Left lobe of liver (tissue), 2 donors: ENCODE measurements around the gene MARK2. TPM values are rescaled to one million over a fixed set of nuclear protein-coding genes. Genes with fewer than 3 reads are reported as not detected.
"Not testable (repeated sequence)": the region's sequence is repeated elsewhere in the genome, so short reads cannot be mapped to it uniquely, and the experiment has no call there.

ENCODE experiments used
- ATAC-seq: fragments of 200-7000 bp; cut with Tn5 transposase; one replicate; pipeline ENCODE4 v1.9.1; 2020; ENCODE audit warnings: mild to moderate bottlenecking, moderate library complexity
- DNase-seq: peaks from one replicate; pipeline ENCODE4 v3.0.0-alpha.2; 2020; ENCODE audit warnings: low spot score
- total RNA-seq: library from RNA; stranded (reverse); gene quantifications from one replicate; pipeline ENCODE4 v1.2.1, GENCODE V29; 2021
- donor health status: DM: no; HTN: no; CAD: no; lungs with moderate emphysema.
- donor health status: DM: no; HTN: yes; CAD: no.

MARK2 gene
- total RNA-seq, 1 donor from 2014 or later: 13.0 TPM

GRCh38 chr11:63850920-63851319 is 12.0 kb downstream of the MARK2 start:
- no peak for ATAC-seq
- DNase-seq: no peak

GRCh38 chr11:63851364-63851763 is 12.5 kb downstream of the MARK2 start:
- ATAC-seq: no peak

GRCh38 chr11:63853476-63853875 is 14.6 kb downstream of the MARK2 start:
- DNase-seq (no peak), ATAC-seq (no peak)

More at GRCh38 chr11:63851364-63851763, 12.5 kb downstream of the MARK2 start:
- DNase-seq: no peak

GRCh38 chr11:63854696-63855095 is 15.8 kb downstream of the MARK2 start:
- ATAC-seq: no peak
- no peak for DNase-seq

GRCh38 chr11:63855975-63856374 is 17.1 kb downstream of the MARK2 start:
- peak; percentile 55 for ATAC-seq
- DNase-seq: no peak

- ATAC-seq (peak; percentile 18), DNase-seq (no peak)
Measured at GRCh38 chr11:63858628-63859550, 20.0 kb downstream of the MARK2 start.

- DNase-seq: peak; percentile 77
- ATAC-seq: peak; percentile 97
Measured at GRCh38 chr11:63862923-63863322, 24.0 kb downstream of the MARK2 start.

GRCh38 chr11:63863620-63864019 is 24.7 kb downstream of the MARK2 start:
- ATAC-seq: not testable (repeated sequence)

GRCh38 chr11:63866211-63866610 is 27.3 kb downstream of the MARK2 start:
- ATAC-seq: no peak

More at GRCh38 chr11:63863620-63864019, 24.7 kb downstream of the MARK2 start:
- not testable (repeated sequence) for DNase-seq

GRCh38 chr11:63867511-63867910 is 28.6 kb downstream of the MARK2 start:
- DNase-seq: no peak
- no peak for ATAC-seq

More at GRCh38 chr11:63866211-63866610, 27.3 kb downstream of the MARK2 start:
- DNase-seq: peak; percentile 58

GRCh38 chr11:63868399-63869064 is 29.6 kb downstream of the MARK2 start:
- no peak for DNase-seq
- ATAC-seq: no peak

GRCh38 chr11:63869171-63869591 is 30.3 kb downstream of the MARK2 start:
- DNase-seq (no peak), ATAC-seq (no peak)

GRCh38 chr11:63869683-63870082 is 30.8 kb downstream of the MARK2 start:
- DNase-seq (no peak), ATAC-seq (no peak)

GRCh38 chr11:63870351-63871140 is 31.6 kb downstream of the MARK2 start:
- ATAC-seq: no peak
- no peak for DNase-seq

GRCh38 chr11:63871962-63872799 is 33.3 kb downstream of the MARK2 start:
- ATAC-seq: peak; percentile 95
- peak; percentile 94 for DNase-seq

- DNase-seq (no peak), ATAC-seq (peak; percentile 35)
Measured at GRCh38 chr11:63872800-63873197, 33.9 kb downstream of the MARK2 start.

GRCh38 chr11:63873311-63873710 is 34.4 kb downstream of the MARK2 start:
- ATAC-seq (no peak), DNase-seq (no peak)

- no peak for ATAC-seq
- DNase-seq: no peak
Measured at GRCh38 chr11:63874511-63874910, 35.6 kb downstream of the MARK2 start.

- ATAC-seq: no peak
- no peak for DNase-seq
Measured at GRCh38 chr11:63875506-63876065, 36.7 kb downstream of the MARK2 start.

GRCh38 chr11:63876616-63877015 is 37.7 kb downstream of the MARK2 start:
- ATAC-seq: no peak
- DNase-seq: no peak
